ENCODE results near the gene TGDS.

DNA sequence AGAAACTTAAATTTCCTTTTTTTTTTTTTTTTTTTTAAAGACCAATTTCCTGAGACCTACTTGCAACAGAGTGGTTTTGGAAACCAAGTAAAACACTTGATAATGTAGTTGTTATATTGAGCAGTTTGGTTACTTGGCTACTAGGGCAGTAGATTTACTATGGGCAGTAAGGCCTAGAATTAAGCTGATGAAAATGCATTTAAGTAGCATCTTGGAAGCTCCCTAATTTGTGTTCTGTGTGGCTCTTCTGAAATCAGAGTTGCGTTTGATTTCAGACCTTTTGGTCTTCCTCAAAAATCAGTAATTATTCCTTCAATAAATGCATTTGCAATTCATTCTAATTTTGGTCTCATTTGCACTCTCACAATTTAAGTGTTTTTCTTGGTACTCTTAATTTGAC lies 6.5 kb upstream of the TGDS start:
- TF ChIP-seq GATA2 (IDR thresholded peaks at IDR 0.05; ENCODE audit: low read depth, low read length) (no peak), GATA3 (IDR thresholded peaks at IDR 0.05; ENCODE audit: low read depth, low read length) (no peak)
